Measurements from ENCODE around the gene VMO1.

Gene VMO1

DNA sequence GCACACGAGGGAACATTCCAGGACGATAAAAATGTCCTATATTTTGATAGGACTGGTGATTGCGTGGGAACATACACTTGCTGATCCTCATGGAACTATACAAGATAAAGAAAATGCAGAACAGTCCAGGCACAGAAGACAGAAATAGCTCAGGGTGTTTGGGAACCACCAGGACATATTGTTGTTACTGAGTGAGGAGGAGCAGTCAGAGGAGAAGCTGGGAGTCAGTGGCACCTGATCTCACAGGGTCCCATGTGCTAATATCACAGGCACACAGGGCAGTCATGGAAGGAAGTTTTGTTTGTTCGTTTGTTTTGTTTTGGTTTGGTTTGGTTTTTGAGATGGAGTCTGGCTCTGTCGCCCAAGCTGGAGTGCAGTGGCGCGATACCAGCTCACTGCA lies 26.5 kb upstream of the VMO1 start:
- Histone ChIP-seq H3K4me1 (ENCODE audit: control insufficient read depth, insufficient read depth, low read length) (no peaks in the 10 kb centered on the region), H3K9ac (ENCODE audit: low read depth, low read length) (no peak overlapping the region), H3K4me3 (ENCODE audit: low read depth, low read length) (no peak overlapping the region), H3K36me3 (ENCODE audit: control insufficient read depth, insufficient read depth, low read length) (peaks cover 45% of the 10 kb centered on the region), H3K9me3 (ENCODE audit: control insufficient read depth, insufficient read depth, low read length) (no peaks in the 10 kb centered on the region), H3K27me3 (ENCODE audit: control insufficient read depth, insufficient read depth, low read length) (no peaks in the 10 kb centered on the region)

DNA sequence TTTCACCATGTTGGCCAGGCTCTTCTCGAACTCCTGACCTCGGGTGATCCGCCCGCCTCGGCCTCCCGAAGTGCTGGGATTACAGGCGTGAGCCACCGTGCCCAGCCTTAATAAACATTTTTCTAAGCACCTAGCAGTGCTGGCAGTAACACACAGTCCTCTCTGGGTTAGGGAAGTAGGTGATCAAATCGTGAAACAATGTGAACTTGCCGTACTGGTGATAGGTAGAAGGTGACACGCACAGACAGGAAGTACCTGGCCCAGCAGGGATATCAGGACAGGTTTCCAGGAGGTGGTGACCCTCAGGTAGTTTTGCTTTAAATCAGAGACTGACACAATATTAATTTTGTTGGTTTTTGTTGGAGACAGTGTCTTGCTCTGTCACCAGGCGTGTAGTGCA lies 25.3 kb upstream of the VMO1 start:
- peaks cover 40% of the 10 kb centered on the region for H3K36me3 ChIP-seq (ENCODE audit: control insufficient read depth, insufficient read depth, low read length)
- H3K9ac ChIP-seq (ENCODE audit: low read depth, low read length) = no peak overlapping the region
- H3K4me3 ChIP-seq (ENCODE audit: low read depth, low read length) = no peak overlapping the region
- H3K4me1 ChIP-seq (ENCODE audit: control insufficient read depth, insufficient read depth, low read length) = no peaks in the 10 kb centered on the region
- H3K9me3 ChIP-seq (ENCODE audit: control insufficient read depth, insufficient read depth, low read length) = no peaks in the 10 kb centered on the region
- no peaks in the 10 kb centered on the region for H3K27me3 ChIP-seq (ENCODE audit: control insufficient read depth, insufficient read depth, low read length)

GRCh38 chr17:4810696-4811290 lies 24.6 kb upstream of the VMO1 start:
- Histone ChIP-seq H3K4me1 (ENCODE audit: control insufficient read depth, insufficient read depth, low read length) (no peaks in the 10 kb centered on the region), H3K27me3 (ENCODE audit: control insufficient read depth, insufficient read depth, low read length) (no peaks in the 10 kb centered on the region), H3K9me3 (ENCODE audit: control insufficient read depth, insufficient read depth, low read length) (no peaks in the 10 kb centered on the region), H3K9ac (ENCODE audit: low read depth, low read length) (no peak overlapping the region), H3K4me3 (ENCODE audit: low read depth, low read length) (no peak overlapping the region), H3K36me3 (ENCODE audit: control insufficient read depth, insufficient read depth, low read length) (peaks cover 34% of the 10 kb centered on the region)

- peaks cover 19% of the 10 kb centered on the region for H3K36me3 ChIP-seq (ENCODE audit: control insufficient read depth, insufficient read depth, low read length)
- H3K9me3 ChIP-seq (ENCODE audit: control insufficient read depth, insufficient read depth, low read length) = no peaks in the 10 kb centered on the region
- H3K4me1 ChIP-seq (ENCODE audit: control insufficient read depth, insufficient read depth, low read length) = no peaks in the 10 kb centered on the region
- H3K27me3 ChIP-seq (ENCODE audit: control insufficient read depth, insufficient read depth, low read length) = no peaks in the 10 kb centered on the region
- no peak overlapping the region for H3K9ac ChIP-seq (ENCODE audit: low read depth, low read length)
- H3K4me3 ChIP-seq (ENCODE audit: low read depth, low read length) = no peak overlapping the region
Observed at GRCh38 chr17:4808378-4808767, 22.2 kb upstream of the VMO1 start.

DNA sequence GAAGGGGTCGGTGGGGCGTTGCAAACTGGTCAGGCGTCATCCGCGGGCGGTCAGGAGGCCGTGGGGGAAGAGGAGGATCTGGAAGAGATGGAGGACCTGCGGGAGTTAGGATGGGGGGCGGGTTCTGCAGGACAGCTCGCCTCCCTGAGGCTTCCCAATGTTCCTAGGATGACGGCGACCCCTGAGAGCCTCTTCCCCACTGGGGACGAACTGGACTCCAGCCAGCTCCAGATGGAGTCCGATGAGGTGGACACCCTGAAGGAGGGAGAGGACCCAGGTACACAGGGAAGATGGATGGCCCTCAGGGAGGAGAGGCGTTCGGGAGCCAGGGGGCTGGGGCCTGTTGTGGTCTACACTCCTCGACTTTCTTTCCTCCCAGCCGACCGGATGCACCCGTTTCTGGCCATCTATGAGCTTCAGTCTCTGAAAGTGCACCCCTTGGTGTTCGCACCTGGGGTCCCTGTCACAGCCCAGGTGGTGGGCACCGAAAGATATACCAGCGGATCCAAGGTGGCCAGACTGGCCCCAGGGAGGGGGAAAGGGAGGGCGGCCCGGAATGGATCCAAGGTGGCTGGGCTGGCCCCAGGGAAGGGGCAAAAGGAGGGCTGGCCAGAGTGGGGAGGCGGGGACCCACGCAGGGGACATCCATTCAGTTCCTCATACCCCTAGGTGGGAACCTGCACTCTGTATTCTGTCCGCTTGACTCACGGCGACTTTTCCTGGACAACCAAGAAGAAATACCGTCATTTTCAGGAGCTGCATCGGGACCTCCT lies 21.6 kb upstream of the VMO1 start:
- H3K4me1 ChIP-seq (ENCODE audit: control insufficient read depth, insufficient read depth, low read length) = no peaks in the 10 kb centered on the region
- H3K9ac ChIP-seq (ENCODE audit: low read depth, low read length) = peak overlapping the region; percentile 54
- no peaks in the 10 kb centered on the region for H3K27me3 ChIP-seq (ENCODE audit: control insufficient read depth, insufficient read depth, low read length)
- H3K4me3 ChIP-seq (ENCODE audit: low read depth, low read length) = peak overlapping the region; percentile 79
- H3K9me3 ChIP-seq (ENCODE audit: control insufficient read depth, insufficient read depth, low read length) = no peaks in the 10 kb centered on the region
- peaks cover 19% of the 10 kb centered on the region for H3K36me3 ChIP-seq (ENCODE audit: control insufficient read depth, insufficient read depth, low read length)

- Histone ChIP-seq H3K9ac (ENCODE audit: low read depth, low read length) (peak within 1 kb of the TSS; percentile 70), H3K4me3 (ENCODE audit: low read depth, low read length) (peak within 1 kb of the TSS; percentile 82), H3K27me3 (ENCODE audit: control insufficient read depth, insufficient read depth, low read length) (no peaks in the 10 kb centered on the region), H3K4me1 (ENCODE audit: control insufficient read depth, insufficient read depth, low read length) (no peaks in the 10 kb centered on the region), H3K36me3 (ENCODE audit: control insufficient read depth, insufficient read depth, low read length) (peaks cover 19% of the 10 kb centered on the region), H3K9me3 (ENCODE audit: control insufficient read depth, insufficient read depth, low read length) (no peaks in the 10 kb centered on the region)
Observed at GRCh38 chr17:4806777-4807604, 20.8 kb upstream of the VMO1 start, which contains the start of gene PLD2. Gene PLD2, plus strand, starts transcription at chr17:4807152. Its CDS starts 621 bp downstream, at chr17:4807773.

GRCh38 chr17:4806456-4806776 lies 20.3 kb upstream of the VMO1 start:
- peak overlapping the region; percentile 82 for H3K4me3 ChIP-seq (ENCODE audit: low read depth, low read length)
- peaks cover 19% of the 10 kb centered on the region for H3K36me3 ChIP-seq (ENCODE audit: control insufficient read depth, insufficient read depth, low read length)
- no peaks in the 10 kb centered on the region for H3K9me3 ChIP-seq (ENCODE audit: control insufficient read depth, insufficient read depth, low read length)
- no peaks in the 10 kb centered on the region for H3K27me3 ChIP-seq (ENCODE audit: control insufficient read depth, insufficient read depth, low read length)
- no peaks in the 10 kb centered on the region for H3K4me1 ChIP-seq (ENCODE audit: control insufficient read depth, insufficient read depth, low read length)
- no peak overlapping the region for H3K9ac ChIP-seq (ENCODE audit: low read depth, low read length)

GRCh38 chr17:4802228-4802627 lies 16.1 kb upstream of the VMO1 start, which contains the start of gene C17orf114:
Gene C17orf114, minus strand, starts transcription at chr17:4802328.
- Histone ChIP-seq H3K9ac (ENCODE audit: low read depth, low read length) (no peak within 1 kb of the TSS), H3K4me1 (ENCODE audit: control insufficient read depth, insufficient read depth, low read length) (no peaks in the 10 kb centered on the region), H3K36me3 (ENCODE audit: control insufficient read depth, insufficient read depth, low read length) (peaks cover 19% of the 10 kb centered on the region), H3K9me3 (ENCODE audit: control insufficient read depth, insufficient read depth, low read length) (no peaks in the 10 kb centered on the region), H3K4me3 (ENCODE audit: low read depth, low read length) (no peak within 1 kb of the TSS), H3K27me3 (ENCODE audit: control insufficient read depth, insufficient read depth, low read length) (no peaks in the 10 kb centered on the region)

DNA sequence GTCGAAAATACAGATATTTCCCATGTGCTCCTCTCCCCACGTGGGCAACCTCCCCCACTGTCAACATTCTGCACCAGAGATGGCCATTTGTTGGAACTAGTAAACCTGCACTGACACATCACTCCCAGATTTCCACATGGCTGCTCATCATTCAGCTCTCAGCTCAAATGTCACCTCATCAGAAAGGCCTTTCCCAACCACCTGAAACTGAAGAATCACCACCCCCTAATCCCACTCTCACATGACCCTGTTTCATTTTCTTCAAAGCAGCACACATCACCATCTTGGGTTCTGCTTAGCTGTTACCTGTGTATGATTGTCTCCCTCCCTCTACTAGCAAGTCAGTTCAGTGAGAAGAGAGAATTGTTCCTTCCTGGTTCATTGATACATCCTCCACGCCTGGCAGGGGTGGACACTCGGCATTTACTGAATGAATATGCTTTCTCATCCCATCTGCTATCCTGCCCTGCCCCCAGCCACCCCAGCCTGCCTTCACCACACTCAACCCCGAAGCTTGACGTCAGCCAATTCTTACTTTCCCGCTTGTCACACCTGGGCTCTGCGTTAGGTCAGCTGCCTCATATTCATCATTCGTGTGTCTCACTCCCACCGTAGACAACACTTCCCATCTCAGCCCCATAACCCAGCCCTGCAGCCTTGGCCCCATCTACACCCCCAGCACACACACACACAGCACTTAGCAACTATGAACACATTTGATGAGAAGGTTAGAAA lies 14.5 kb upstream of the VMO1 start:
- Histone ChIP-seq H3K4me1 (ENCODE audit: control insufficient read depth, insufficient read depth, low read length) (no peaks in the 10 kb centered on the region), H3K27me3 (ENCODE audit: control insufficient read depth, insufficient read depth, low read length) (no peaks in the 10 kb centered on the region), H3K4me3 (ENCODE audit: low read depth, low read length) (no peak overlapping the region), H3K9ac (ENCODE audit: low read depth, low read length) (no peak overlapping the region), H3K9me3 (ENCODE audit: control insufficient read depth, insufficient read depth, low read length) (no peaks in the 10 kb centered on the region), H3K36me3 (ENCODE audit: control insufficient read depth, insufficient read depth, low read length) (peaks cover 21% of the 10 kb centered on the region)

GRCh38 chr17:4796552-4796920 lies 10.4 kb upstream of the VMO1 start:
- peak overlapping the region; percentile 76 for H3K9ac ChIP-seq (ENCODE audit: low read depth, low read length)
- H3K4me3 ChIP-seq (ENCODE audit: low read depth, low read length) = peak overlapping the region; percentile 98
- H3K4me1 ChIP-seq (ENCODE audit: control insufficient read depth, insufficient read depth, low read length) = no peaks in the 10 kb centered on the region
- peaks cover 21% of the 10 kb centered on the region for H3K36me3 ChIP-seq (ENCODE audit: control insufficient read depth, insufficient read depth, low read length)
- H3K27me3 ChIP-seq (ENCODE audit: control insufficient read depth, insufficient read depth, low read length) = no peaks in the 10 kb centered on the region
- H3K9me3 ChIP-seq (ENCODE audit: control insufficient read depth, insufficient read depth, low read length) = no peaks in the 10 kb centered on the region

DNA sequence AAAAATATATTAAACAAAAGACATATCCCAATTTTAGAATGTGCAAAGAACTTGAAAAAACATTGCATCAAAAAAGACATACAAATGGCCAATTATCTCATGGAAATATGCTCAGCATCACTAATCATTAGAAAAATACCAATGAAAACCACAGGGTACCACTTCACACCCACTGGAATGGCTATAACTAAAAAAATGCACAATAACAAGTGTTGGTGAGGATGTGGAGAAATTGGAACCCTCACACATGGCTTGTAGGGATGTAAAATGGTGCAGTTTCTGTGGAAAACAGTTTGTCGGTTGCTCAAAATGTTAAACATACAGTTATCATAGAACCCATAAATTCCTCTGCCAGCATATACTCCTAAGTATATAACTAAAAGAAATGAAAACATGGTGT lies 9.0 kb upstream of the VMO1 start:
- H3K27me3 ChIP-seq (ENCODE audit: control insufficient read depth, insufficient read depth, low read length) = peaks cover 7% of the 10 kb centered on the region
- H3K9me3 ChIP-seq (ENCODE audit: control insufficient read depth, insufficient read depth, low read length) = no peaks in the 10 kb centered on the region
- H3K4me1 ChIP-seq (ENCODE audit: control insufficient read depth, insufficient read depth, low read length) = peaks cover 4% of the 10 kb centered on the region
- H3K9ac ChIP-seq (ENCODE audit: low read depth, low read length) = no peak overlapping the region
- peaks cover 21% of the 10 kb centered on the region for H3K36me3 ChIP-seq (ENCODE audit: control insufficient read depth, insufficient read depth, low read length)
- no peak overlapping the region for H3K4me3 ChIP-seq (ENCODE audit: low read depth, low read length)
